GM19468 (cell line): ENCODE data around the gene LTK.
"Not testable (repeated sequence)": the region's sequence is repeated elsewhere in the genome, so short reads cannot be mapped to it uniquely, and the experiment has no call there.

Experiments
- ATAC-seq: cut with Tn5 transposase; IDR thresholded peaks from one replicate; pipeline ENCODE4 v1.9.1; 2021; ENCODE audit warnings: mild to moderate bottlenecking, moderate library complexity, moderate number of reproducible peaks; ENCODE audit not compliant: unreplicated experiment; ENCODE audit errors: extremely low read depth

LTK gene

GRCh38 chr15:41482110-41482877 is 31.3 kb downstream of the LTK start:
- no peak for ATAC-seq

DNA sequence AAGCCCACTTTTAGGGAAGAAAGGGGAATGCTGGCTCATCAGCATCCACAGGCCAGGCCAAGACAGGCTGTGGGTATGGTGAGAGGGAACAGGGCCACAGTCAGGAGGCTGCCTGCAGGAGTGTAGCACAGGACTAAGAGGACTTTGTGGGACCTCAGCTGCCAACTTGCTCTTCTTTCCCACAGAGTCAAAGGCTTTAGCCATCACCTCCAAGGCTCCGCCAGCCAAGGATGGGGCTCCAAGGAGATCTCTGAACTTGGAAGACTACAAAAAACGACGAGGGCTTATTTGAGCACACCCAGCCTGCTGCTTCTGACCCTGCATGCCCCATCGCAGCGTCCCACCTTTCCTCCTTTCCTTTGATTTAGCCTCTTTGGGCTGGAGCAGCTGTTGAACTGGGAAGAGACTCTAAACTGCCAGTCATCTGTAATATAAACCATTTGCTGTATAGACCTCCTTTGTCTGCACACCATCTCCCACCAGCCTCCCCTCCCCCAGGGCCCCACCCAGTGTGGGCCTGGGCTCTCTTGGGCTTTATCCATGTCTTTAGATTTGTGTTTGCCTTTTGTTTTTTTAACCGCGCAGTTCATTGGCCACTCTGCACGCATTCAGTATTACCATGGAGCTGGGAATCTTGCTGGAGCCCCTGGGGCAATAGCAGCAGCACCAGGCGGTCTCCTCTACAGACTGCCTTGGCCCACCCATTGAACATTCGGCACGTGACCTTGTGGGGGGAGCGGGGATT is 33.1 kb downstream of the LTK start:
- no peak for ATAC-seq

DNA sequence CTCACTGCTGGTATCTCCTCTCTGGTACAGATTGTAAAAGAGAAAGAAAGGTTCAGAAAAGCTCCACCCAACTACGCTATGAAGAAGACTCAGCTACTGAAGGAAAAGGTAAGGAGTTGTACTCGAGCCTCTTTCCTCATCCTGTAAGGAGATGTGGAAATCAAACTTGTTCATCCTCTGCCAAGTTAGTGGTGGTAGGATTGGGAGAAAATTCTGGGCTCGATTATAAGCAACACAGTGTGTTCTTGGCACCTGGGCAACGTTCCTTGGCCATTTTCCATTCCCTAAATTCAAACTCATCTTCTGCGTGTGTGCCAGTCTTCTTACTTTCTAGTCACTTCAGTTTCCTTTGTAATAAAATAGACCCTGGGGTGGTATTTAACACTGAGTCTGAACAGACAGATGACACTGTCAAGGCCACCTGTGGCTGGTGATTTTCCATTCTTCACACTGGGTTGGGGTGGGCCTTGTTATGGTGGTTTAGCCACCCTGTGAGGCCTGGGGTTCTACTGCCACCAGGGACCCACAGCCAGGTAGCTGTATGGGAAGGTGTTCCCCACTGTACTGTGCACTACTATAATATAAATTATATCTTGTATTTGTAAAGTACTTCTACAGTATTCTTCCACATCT is 37.1 kb downstream of the LTK start:
- no peak for ATAC-seq

DNA sequence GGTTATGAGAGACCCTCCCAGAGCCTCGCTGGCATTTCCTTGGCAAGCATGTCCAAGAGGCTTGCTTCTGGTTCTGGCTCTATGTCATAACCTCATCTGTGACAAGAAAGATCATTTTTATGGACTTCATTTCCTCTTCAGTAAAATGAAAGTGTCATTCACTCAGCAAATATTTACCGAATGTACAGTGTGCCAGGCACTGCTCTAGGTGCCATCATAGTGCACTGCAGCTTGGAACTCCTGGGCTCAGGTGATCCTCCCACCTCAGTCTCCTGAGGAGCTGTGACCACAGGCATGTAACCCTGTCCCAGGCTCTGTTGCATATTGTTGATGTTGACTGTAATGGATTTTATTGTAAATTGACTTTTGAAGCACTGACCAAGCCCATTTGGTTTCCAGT is 38.7 kb downstream of the LTK start:
- ATAC-seq = no peak

DNA sequence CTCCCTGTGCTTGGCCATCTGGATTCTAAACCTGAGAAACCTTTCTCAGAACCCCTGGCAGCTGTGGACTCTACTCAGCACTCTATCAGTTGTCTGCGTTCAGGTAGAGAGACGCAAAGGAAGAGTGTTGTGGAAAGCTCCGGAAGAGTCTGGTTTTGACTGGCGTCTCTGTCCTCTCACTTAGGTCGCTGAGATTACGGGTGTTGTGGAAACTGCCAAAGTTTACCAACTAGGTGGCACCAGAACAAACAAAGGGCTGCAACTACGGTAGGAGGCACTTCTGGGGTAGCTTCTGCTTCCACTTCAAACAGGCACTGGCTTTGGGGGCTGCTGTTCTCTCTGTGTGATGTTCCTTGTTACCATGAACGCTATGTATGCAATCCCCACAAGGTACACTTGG is 39.2 kb downstream of the LTK start:
- no peak for ATAC-seq

DNA sequence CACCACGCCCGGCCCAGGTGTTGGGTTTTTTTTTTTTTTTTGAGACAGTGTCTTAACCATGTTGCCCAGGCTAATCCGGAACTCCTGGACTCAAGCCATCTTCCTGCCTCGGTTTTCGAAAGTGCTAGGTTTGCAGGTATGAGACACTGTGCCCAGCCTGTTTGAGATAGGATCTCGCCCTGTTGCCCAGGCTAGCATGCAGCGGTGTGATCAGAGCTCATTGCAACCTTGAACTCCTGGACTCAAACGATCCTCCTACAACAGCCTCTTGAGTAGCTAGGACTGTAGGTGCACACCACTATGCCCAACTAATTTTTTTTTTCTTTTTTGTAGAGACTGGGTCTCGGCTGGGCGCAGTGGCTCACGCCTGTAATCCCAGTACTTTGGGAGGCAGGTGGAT is 40.2 kb downstream of the LTK start:
- ATAC-seq = no peak

DNA sequence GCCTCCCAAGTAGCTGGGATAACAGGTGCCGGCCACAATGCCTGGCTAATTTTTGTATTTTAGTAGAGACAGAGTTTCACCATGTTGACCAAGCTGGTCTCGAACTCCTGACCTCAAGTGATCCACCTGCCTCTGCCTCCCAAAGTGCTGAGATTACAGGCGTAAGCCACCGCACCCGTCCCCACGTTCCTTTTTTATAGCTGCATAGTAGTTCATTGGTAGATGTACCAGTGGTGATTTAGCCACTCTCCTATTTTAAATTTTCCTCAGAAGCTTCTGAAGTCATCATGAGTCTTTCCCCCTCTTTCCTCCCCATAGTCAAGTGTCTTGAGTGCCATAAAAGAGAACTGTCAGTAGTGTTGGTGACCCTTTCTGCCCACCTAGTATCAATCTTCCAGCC is 44.0 kb downstream of the LTK start:
- not testable (repeated sequence) for ATAC-seq

DNA sequence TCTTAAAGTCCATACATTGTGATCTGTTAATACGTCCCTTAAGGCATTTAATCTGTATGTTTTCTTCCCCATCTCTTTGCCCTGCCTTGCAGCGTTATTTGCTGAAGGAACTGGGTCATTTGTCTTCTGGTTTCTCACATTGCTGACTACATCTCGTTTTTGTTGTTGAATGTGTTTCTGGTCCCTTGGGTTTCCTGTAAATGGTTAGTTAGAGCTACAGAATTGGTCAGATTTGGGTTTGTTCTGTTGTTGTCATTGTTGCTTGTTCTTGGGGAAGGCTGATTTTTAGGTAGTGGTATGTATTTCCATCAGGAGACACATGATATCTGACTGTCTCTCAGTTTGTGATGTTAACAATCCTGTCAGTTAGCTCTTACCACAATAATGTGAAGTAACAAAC is 46.9 kb downstream of the LTK start:
- no peak for ATAC-seq

GRCh38 chr15:41465822-41466421 is 47.7 kb downstream of the LTK start:
- ATAC-seq = no peak

- no peak for ATAC-seq
Measured at GRCh38 chr15:41464889-41465580, 48.6 kb downstream of the LTK start.

- no peak for ATAC-seq
Measured at GRCh38 chr15:41462084-41462795, 51.4 kb downstream of the LTK start.
